GM23248 (cell line): ENCODE data around the gene TECPR2.

Source experiments
- EZH2 ChIP-seq: fragments of 200-600 bp; sonication (generic); IDR thresholded peaks from 2 replicates; pipeline ENCODE4 v1.6.1; 2018; ENCODE audit warnings: antibody characterized with exemption, mild to moderate bottlenecking; ENCODE audit not compliant: insufficient read depth, poor library complexity, severe bottlenecking
- EZH2phosphoT487 ChIP-seq: fragments of 200-600 bp; sonication (generic); IDR thresholded peaks from 2 replicates; pipeline ENCODE4 v1.6.1; 2018; ENCODE audit warnings: antibody characterized with exemption, moderate library complexity, mild to moderate bottlenecking, low read depth; ENCODE audit not compliant: insufficient read depth

GRCh38 chr14:102507857-102508312, 145.1 kb downstream of the TECPR2 start:
- TF ChIP-seq EZH2, result no peak
- TF ChIP-seq EZH2phosphoT487, result no peak
